Measurements from ENCODE around the gene FLT4.

DNA sequence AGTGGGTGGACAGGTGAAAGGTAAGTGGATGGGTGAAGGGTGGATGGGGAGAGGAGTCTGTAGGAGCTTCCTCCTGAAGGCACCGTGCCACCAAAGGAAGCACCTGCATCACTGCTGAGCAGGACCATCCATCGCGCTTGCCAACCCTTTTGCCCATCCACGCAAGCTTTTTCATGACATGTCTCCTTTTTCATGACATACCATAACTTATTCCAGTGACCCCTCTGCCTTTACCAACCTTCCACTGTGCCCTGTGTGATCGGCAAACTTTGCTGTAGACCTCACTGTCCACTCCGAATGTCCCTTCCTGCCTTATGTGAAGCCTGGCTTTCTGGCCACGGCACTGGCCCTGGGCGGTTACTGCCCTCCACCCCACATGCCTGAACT lies 13.4 kb downstream of the FLT4 start:
- TF ChIP-seq, protein P1, sequence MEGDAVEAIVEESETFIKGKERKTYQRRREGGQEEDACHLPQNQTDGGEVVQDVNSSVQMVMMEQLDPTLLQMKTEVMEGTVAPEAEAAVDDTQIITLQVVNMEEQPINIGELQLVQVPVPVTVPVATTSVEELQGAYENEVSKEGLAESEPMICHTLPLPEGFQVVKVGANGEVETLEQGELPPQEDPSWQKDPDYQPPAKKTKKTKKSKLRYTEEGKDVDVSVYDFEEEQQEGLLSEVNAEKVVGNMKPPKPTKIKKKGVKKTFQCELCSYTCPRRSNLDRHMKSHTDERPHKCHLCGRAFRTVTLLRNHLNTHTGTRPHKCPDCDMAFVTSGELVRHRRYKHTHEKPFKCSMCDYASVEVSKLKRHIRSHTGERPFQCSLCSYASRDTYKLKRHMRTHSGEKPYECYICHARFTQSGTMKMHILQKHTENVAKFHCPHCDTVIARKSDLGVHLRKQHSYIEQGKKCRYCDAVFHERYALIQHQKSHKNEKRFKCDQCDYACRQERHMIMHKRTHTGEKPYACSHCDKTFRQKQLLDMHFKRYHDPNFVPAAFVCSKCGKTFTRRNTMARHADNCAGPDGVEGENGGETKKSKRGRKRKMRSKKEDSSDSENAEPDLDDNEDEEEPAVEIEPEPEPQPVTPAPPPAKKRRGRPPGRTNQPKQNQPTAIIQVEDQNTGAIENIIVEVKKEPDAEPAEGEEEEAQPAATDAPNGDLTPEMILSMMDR (IDR thresholded peaks at IDR 0.05), result no peak
- TF ChIP-seq EP300 (IDR thresholded peaks at IDR 0.05) (no peak), POLR2A (IDR thresholded peaks at IDR 0.05) (no peak), POLR2AphosphoS5 (IDR thresholded peaks at IDR 0.05) (no peak)

Data from sigmoid colon (tissue), 4 donors.